DND-41 (cell line): Measurements from ENCODE around the gene C1orf185.

Experiments used
- ATAC-seq: fragments of 200-7000 bp; cut with Tn5 transposase; 3 replicates; pipeline ENCODE4 v1.9.1; 2021; ENCODE audit warnings: low read depth; ENCODE audit not compliant: insufficient read depth
- DNase-seq: peaks from one replicate; pipeline ENCODE4 v3.0.0-alpha.2; 2020
- H2AFZ ChIP-seq: 2 replicates; pipeline ENCODE4 v1.6.0; 2012; ENCODE audit warnings: low read depth, low read length
- H3K27ac ChIP-seq: 2 replicates; pipeline ENCODE4 v1.5.1; 2012; ENCODE audit warnings: low read length, inconsistent platforms
- H3K27me3 ChIP-seq: fragments of 200-600 bp; sonication (generic); 2 replicates; pipeline ENCODE4 v1.6.0; 2012; ENCODE audit warnings: low read length, mild to moderate bottlenecking, inconsistent platforms; ENCODE audit not compliant: insufficient read depth, poor library complexity
- H3K36me3 ChIP-seq: 2 replicates; pipeline ENCODE4 v1.5.1; 2012; ENCODE audit warnings: low read length, inconsistent platforms; ENCODE audit not compliant: insufficient read depth
- H3K4me1 ChIP-seq: 2 replicates; pipeline ENCODE4 v1.5.1; 2012; ENCODE audit warnings: mild to moderate bottlenecking, low read length; ENCODE audit not compliant: insufficient read depth
- H3K4me2 ChIP-seq: 2 replicates; pipeline ENCODE4 v1.6.0; 2012; ENCODE audit warnings: mild to moderate bottlenecking, moderate library complexity, low read length, inconsistent platforms; ENCODE audit not compliant: insufficient read depth
- H3K4me3 ChIP-seq, 2 experiments: fragments of 200-600 bp in 1 of 2; shearing (Covaris generic) in 1 of 2; 2 replicates each; pipeline ENCODE4 v1.5.1; 2012 to 2016; ENCODE audit warnings: inconsistent platforms in 2 of 2, low read length in 2 of 2, mild to moderate bottlenecking in 2 of 2, low read depth in 1 of 2, moderate library complexity in 1 of 2
- H3K79me2 ChIP-seq: 2 replicates; pipeline ENCODE4 v1.6.0; 2012; ENCODE audit warnings: low read length, inconsistent platforms; ENCODE audit not compliant: insufficient read depth
- H3K9ac ChIP-seq: 2 replicates; pipeline ENCODE4 v1.6.0; 2012; ENCODE audit warnings: low read depth, mild to moderate bottlenecking, inconsistent platforms, low read length, moderate library complexity
- H3K9me3 ChIP-seq: 2 replicates; pipeline ENCODE4 v1.5.1; 2012; ENCODE audit warnings: low read length, moderate library complexity, mild to moderate bottlenecking, inconsistent platforms; ENCODE audit not compliant: insufficient read depth, severe bottlenecking
- H4K20me1 ChIP-seq: 2 replicates; pipeline ENCODE4 v1.6.0; 2012; ENCODE audit warnings: low read length; ENCODE audit not compliant: insufficient read depth
- EZH2 ChIP-seq: IDR thresholded peaks from 3 replicates; pipeline ENCODE4 v1.6.1; 2012; ENCODE audit warnings: borderline replicate concordance, low read depth, mild to moderate bottlenecking, moderate library complexity, low read length, inconsistent platforms; ENCODE audit not compliant: severe bottlenecking
- TF ChIP-seq, protein P1 (sequence below): IDR thresholded peaks from 2 replicates; pipeline ENCODE4 v1.5.1; 2012; ENCODE audit warnings: borderline replicate concordance, low read length, moderate library complexity, mild to moderate bottlenecking; ENCODE audit not compliant: poor library complexity, severe bottlenecking; ENCODE audit errors: extremely low read depth

C1orf185 gene

DNA sequence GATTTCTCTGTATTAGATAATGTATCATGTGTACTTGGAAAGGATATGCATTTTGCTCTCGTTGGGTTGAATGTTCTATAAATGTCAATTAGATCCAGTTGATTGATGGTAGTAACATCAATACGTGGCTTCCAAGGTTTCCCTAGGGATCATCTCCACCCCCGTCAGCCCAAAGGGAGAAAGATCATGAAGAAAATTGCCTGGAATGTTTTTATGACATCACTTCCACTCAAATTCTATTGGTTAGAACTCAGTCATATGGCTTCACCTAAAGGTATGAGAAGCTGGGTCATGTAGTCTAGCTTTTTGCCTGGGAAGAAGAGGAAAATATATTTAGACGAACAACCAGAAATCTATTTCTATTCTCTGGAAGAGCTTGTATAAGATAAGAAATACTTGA is at the start of gene C1orf185:
C1orf185 (plus strand) TSS at position 253 of the 400 bp plus-strand sequence; CDS start at position 259, 6 bp downstream.
- ATAC-seq: no peak
- no peaks in the 10 kb centered on the region for H3K27me3 ChIP-seq
- no peak within 1 kb of the TSS for H3K9ac ChIP-seq
- DNase-seq: no peak
- TF ChIP-seq, protein P1, sequence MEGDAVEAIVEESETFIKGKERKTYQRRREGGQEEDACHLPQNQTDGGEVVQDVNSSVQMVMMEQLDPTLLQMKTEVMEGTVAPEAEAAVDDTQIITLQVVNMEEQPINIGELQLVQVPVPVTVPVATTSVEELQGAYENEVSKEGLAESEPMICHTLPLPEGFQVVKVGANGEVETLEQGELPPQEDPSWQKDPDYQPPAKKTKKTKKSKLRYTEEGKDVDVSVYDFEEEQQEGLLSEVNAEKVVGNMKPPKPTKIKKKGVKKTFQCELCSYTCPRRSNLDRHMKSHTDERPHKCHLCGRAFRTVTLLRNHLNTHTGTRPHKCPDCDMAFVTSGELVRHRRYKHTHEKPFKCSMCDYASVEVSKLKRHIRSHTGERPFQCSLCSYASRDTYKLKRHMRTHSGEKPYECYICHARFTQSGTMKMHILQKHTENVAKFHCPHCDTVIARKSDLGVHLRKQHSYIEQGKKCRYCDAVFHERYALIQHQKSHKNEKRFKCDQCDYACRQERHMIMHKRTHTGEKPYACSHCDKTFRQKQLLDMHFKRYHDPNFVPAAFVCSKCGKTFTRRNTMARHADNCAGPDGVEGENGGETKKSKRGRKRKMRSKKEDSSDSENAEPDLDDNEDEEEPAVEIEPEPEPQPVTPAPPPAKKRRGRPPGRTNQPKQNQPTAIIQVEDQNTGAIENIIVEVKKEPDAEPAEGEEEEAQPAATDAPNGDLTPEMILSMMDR: no peak
- TF ChIP-seq EZH2: no peak
- no peak within 1 kb of the TSS for H3K4me3 ChIP-seq
- no peaks in the 10 kb centered on the region for H3K4me1 ChIP-seq
- no peaks in the 10 kb centered on the region for H3K9me3 ChIP-seq
- H3K4me2 ChIP-seq: no peak within 1 kb of the TSS
- H2AFZ ChIP-seq: no peak within 1 kb of the TSS
- no peaks in the 10 kb centered on the region for H3K36me3 ChIP-seq
- H3K27ac ChIP-seq: no peak within 1 kb of the TSS
- no peaks in the 10 kb centered on the region for H4K20me1 ChIP-seq
- no peaks in the 10 kb centered on the region for H3K79me2 ChIP-seq

- ATAC-seq (peak; percentile 45; the same call in 1 of the 3 replicates), DNase-seq (no peak)
- no peak overlapping the region for H2AFZ ChIP-seq
- TF ChIP-seq EZH2: no peak
- TF ChIP-seq, protein P1: peak; percentile 49
- H3K4me3 ChIP-seq: no peak overlapping the region
- H3K9me3 ChIP-seq: peaks cover 16% of the 10 kb centered on the region
- H3K79me2 ChIP-seq: no peaks in the 10 kb centered on the region
- H3K4me1 ChIP-seq: no peaks in the 10 kb centered on the region
- no peaks in the 10 kb centered on the region for H4K20me1 ChIP-seq
- H3K36me3 ChIP-seq: no peaks in the 10 kb centered on the region; the same call in 1 of the 2 replicates
- no peak overlapping the region for H3K4me2 ChIP-seq
- no peaks in the 10 kb centered on the region for H3K27me3 ChIP-seq
- H3K27ac ChIP-seq: no peak overlapping the region
- H3K9ac ChIP-seq: no peak overlapping the region
Measured at GRCh38 chr1:51058858-51059257, 43.2 kb upstream of the C1orf185 start.

DNA sequence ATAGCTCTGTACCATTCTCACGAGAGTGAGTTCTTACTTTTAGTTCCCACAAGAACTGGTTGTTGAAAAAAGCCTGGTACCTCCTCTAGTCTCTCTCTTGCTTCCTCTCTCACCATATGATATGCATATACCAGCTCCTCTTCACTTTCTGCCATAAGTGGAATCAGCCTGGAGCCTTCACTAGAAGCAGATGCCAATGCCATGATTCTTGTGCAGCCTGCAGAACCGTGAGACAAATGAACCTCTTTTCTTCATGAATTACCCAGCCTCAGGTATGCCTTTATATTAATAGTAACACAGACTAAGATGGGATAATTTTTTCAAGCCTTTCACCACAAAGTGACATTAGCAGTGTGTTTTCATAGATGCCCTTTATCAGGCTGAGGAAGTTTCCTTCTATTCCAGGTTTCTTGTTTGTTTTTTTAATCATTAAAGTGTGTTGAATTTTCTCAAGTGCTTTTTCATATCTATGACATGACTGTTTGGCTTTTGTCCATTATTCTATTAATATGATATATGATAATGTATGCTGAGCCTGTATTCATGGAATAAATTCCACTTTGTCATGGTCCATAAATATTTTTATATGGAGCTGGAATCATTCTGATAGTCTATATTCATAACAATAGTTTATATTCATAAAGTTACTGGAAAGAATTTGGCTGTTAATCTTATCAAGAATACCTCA is 40.7 kb upstream of the C1orf185 start:
- no peak overlapping the region for H3K9ac ChIP-seq
- TF ChIP-seq, protein P1: no peak
- TF ChIP-seq EZH2: no peak
- DNase-seq: no peak
- no peak overlapping the region for H3K4me3 ChIP-seq
- no peak overlapping the region for H3K4me2 ChIP-seq
- peaks cover 16% of the 10 kb centered on the region for H3K9me3 ChIP-seq
- no peaks in the 10 kb centered on the region for H3K4me1 ChIP-seq
- H3K27me3 ChIP-seq: no peaks in the 10 kb centered on the region
- ATAC-seq: no peak
- H3K79me2 ChIP-seq: no peaks in the 10 kb centered on the region
- no peak overlapping the region for H3K27ac ChIP-seq
- H4K20me1 ChIP-seq: no peaks in the 10 kb centered on the region
- no peak overlapping the region for H2AFZ ChIP-seq
- H3K36me3 ChIP-seq: no peaks in the 10 kb centered on the region; the same call in 1 of the 2 replicates
